DND-41 (cell line): Measurements from ENCODE around the gene CORO6.

Experiments used
- ATAC-seq: fragments of 200-7000 bp; cut with Tn5 transposase; 3 replicates; pipeline ENCODE4 v1.9.1; 2021; ENCODE audit warnings: low read depth; ENCODE audit not compliant: insufficient read depth
- DNase-seq: peaks from one replicate; pipeline ENCODE4 v3.0.0-alpha.2; 2020
- H2AFZ ChIP-seq: 2 replicates; pipeline ENCODE4 v1.6.0; 2012; ENCODE audit warnings: low read depth, low read length
- H3K27ac ChIP-seq: 2 replicates; pipeline ENCODE4 v1.5.1; 2012; ENCODE audit warnings: low read length, inconsistent platforms
- H3K27me3 ChIP-seq: fragments of 200-600 bp; sonication (generic); 2 replicates; pipeline ENCODE4 v1.6.0; 2012; ENCODE audit warnings: low read length, mild to moderate bottlenecking, inconsistent platforms; ENCODE audit not compliant: insufficient read depth, poor library complexity
- H3K36me3 ChIP-seq: 2 replicates; pipeline ENCODE4 v1.5.1; 2012; ENCODE audit warnings: low read length, inconsistent platforms; ENCODE audit not compliant: insufficient read depth
- H3K4me1 ChIP-seq: 2 replicates; pipeline ENCODE4 v1.5.1; 2012; ENCODE audit warnings: mild to moderate bottlenecking, low read length; ENCODE audit not compliant: insufficient read depth
- H3K4me2 ChIP-seq: 2 replicates; pipeline ENCODE4 v1.6.0; 2012; ENCODE audit warnings: mild to moderate bottlenecking, moderate library complexity, low read length, inconsistent platforms; ENCODE audit not compliant: insufficient read depth
- H3K4me3 ChIP-seq, 2 experiments: fragments of 200-600 bp in 1 of 2; shearing (Covaris generic) in 1 of 2; 2 replicates each; pipeline ENCODE4 v1.5.1; 2012 to 2016; ENCODE audit warnings: inconsistent platforms in 2 of 2, low read length in 2 of 2, mild to moderate bottlenecking in 2 of 2, low read depth in 1 of 2, moderate library complexity in 1 of 2
- H3K79me2 ChIP-seq: 2 replicates; pipeline ENCODE4 v1.6.0; 2012; ENCODE audit warnings: low read length, inconsistent platforms; ENCODE audit not compliant: insufficient read depth
- H3K9ac ChIP-seq: 2 replicates; pipeline ENCODE4 v1.6.0; 2012; ENCODE audit warnings: low read depth, mild to moderate bottlenecking, inconsistent platforms, low read length, moderate library complexity
- H3K9me3 ChIP-seq: 2 replicates; pipeline ENCODE4 v1.5.1; 2012; ENCODE audit warnings: low read length, moderate library complexity, mild to moderate bottlenecking, inconsistent platforms; ENCODE audit not compliant: insufficient read depth, severe bottlenecking
- H4K20me1 ChIP-seq: 2 replicates; pipeline ENCODE4 v1.6.0; 2012; ENCODE audit warnings: low read length; ENCODE audit not compliant: insufficient read depth
- CTCF ChIP-seq: IDR thresholded peaks from 2 replicates; pipeline ENCODE4 v1.5.1; 2012; ENCODE audit warnings: borderline replicate concordance, low read length, moderate library complexity, mild to moderate bottlenecking; ENCODE audit not compliant: poor library complexity, severe bottlenecking; ENCODE audit errors: extremely low read depth
- EZH2 ChIP-seq: IDR thresholded peaks from 3 replicates; pipeline ENCODE4 v1.6.1; 2012; ENCODE audit warnings: borderline replicate concordance, low read depth, mild to moderate bottlenecking, moderate library complexity, low read length, inconsistent platforms; ENCODE audit not compliant: severe bottlenecking

CORO6 gene

GRCh38 chr17:29573558-29573869 is 49.2 kb downstream of the CORO6 start:
- no peaks in the 10 kb centered on the region for H3K9me3 ChIP-seq
- DNase-seq, result no peak
- H3K4me1 ChIP-seq, result peaks cover 18% of the 10 kb centered on the region
- no peak overlapping the region for H3K4me2 ChIP-seq
- no peak overlapping the region for H3K27ac ChIP-seq
- no peak overlapping the region for H3K9ac ChIP-seq
- peaks cover 16% of the 10 kb centered on the region for H3K79me2 ChIP-seq
- no peak overlapping the region for H3K4me3 ChIP-seq
- ATAC-seq, result no peak
- peaks cover 68% of the 10 kb centered on the region for H3K36me3 ChIP-seq
- peaks cover 54% of the 10 kb centered on the region; the same call in 1 of the 2 replicates for H4K20me1 ChIP-seq
- TF ChIP-seq EZH2, result no peak
- no peak for TF ChIP-seq CTCF
- H3K27me3 ChIP-seq, result no peaks in the 10 kb centered on the region
- H2AFZ ChIP-seq, result no peak overlapping the region

- H2AFZ ChIP-seq, result no peak overlapping the region
- no peak for TF ChIP-seq EZH2
- peak; percentile 43 for TF ChIP-seq CTCF
- no peak overlapping the region for H3K9ac ChIP-seq
- peaks cover 21% of the 10 kb centered on the region for H3K4me1 ChIP-seq
- H3K4me3 ChIP-seq, result no peak overlapping the region
- no peak overlapping the region for H3K27ac ChIP-seq
- peaks cover 16% of the 10 kb centered on the region for H3K79me2 ChIP-seq
- no peak for DNase-seq
- H3K9me3 ChIP-seq, result no peaks in the 10 kb centered on the region
- ATAC-seq, result no peak
- no peaks in the 10 kb centered on the region for H3K27me3 ChIP-seq
- H3K36me3 ChIP-seq, result peaks cover 62% of the 10 kb centered on the region
- H3K4me2 ChIP-seq, result no peak overlapping the region
- peaks cover 49% of the 10 kb centered on the region; the same call in 1 of the 2 replicates for H4K20me1 ChIP-seq
Observed at GRCh38 chr17:29572691-29573557, 49.8 kb downstream of the CORO6 start.

GRCh38 chr17:29571883-29572681 is 50.6 kb downstream of the CORO6 start:
- Histone ChIP-seq H3K9me3 (no peaks in the 10 kb centered on the region), H3K4me3 (no peak overlapping the region), H2AFZ (no peak overlapping the region), H3K4me2 (no peak overlapping the region), H3K27me3 (no peaks in the 10 kb centered on the region), H3K9ac (peak overlapping the region; percentile 8; the same call in 1 of the 2 replicates), H3K36me3 (peaks cover 54% of the 10 kb centered on the region), H3K4me1 (peaks cover 28% of the 10 kb centered on the region), H4K20me1 (peaks cover 45% of the 10 kb centered on the region; the same call in 1 of the 2 replicates), H3K27ac (no peak overlapping the region), H3K79me2 (peaks cover 22% of the 10 kb centered on the region)
- ATAC-seq (no peak), DNase-seq (no peak)
- TF ChIP-seq CTCF (no peak), EZH2 (no peak)
